ENCODE data around the gene RBL2. TPM values are rescaled to one million over a fixed set of nuclear protein-coding genes. Genes with fewer than 3 reads are reported as not detected.

Gene RBL2
- total RNA-seq, 4 donors from 2014 or later = 31.8 to 88.1 (median 45.3) TPM

DNA sequence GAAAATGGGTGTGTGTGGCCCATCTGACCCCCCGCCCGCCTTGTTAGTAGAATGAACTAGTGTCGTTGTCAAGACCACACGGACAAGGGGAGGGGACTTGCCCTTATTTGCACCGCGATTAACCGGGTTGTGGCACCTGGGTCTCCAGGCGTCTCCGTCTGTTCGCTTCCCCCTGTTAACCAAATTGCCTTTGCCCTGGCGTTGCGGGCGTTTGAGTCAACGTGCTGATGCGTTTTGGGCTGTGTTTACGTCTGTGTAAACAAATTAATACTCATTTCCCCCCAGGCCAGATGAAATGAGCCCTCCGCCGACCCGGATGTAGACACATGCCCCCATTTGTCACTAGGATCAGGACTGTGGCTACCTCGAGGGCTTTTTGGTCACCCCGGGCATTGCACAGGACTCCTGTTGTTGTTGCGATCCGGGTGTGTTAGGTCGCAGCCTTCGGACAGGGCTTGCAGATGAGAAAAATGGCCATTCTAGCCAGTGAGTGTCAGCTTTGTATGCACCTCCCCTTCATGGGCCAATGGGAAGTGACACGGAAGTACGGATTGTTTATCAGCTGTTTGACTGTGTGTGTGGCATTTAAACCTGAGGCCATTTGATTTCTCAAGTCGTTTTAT is 906 bp downstream of the RBL2 start:
- Histone ChIP-seq H3K9me3 (no peaks in the 10 kb centered on the region), H3K4me1 (peaks cover 0 to 28% (median 11%) of the 10 kb centered on the region in 3 donors), H3K27me3 (no peaks in the 10 kb centered on the region), H3K4me3 (peak overlapping the region; percentile 86 to 99 (median 94)), H3K27ac (peak overlapping the region; percentile 96 to 99 (median 98)), H3K36me3 (peaks cover 0 to 8% (median 0%) of the 10 kb centered on the region in 3 donors)
- intact Hi-C loops (cut with DNase I) = loop anchor here (10.0 kb wide), 1 partner anchor 70 kb away; the partner anchor contains the start of gene AKTIP
- 0% methylated on average over 4 to 22 of the region's 28 CpGs for WGBS, 2 donors
- DNase-seq = peak; percentile 37
- TF ChIP-seq CTCF (IDR thresholded peaks at IDR 0.05) = no peak
- peak in 2 of 4 donors; percentile 53 to 60 for TF ChIP-seq POLR2A (IDR thresholded peaks at IDR 0.05)

DNA sequence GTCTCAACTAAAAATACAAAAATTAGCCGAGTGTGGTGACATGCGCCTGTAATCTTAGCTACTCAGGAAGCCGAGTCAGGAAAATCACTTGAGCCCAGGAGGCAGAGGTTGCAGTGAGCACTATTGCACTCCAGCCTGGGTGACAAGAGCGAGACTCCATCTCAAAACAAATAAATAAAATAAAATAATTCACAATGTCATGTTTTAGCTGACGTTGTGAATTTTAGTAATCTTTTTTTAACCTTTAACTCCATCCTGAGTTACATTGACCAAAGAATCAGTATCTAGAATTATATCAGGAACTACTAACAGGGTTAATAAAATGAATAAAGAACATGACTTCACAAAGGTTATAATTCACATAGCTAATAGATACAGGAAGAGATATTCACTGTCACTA is 5.9 kb downstream of the RBL2 start:
- Histone ChIP-seq H3K27me3 (no peaks in the 10 kb centered on the region), H3K4me3 (no peak overlapping the region), H3K4me1 (peaks cover 0 to 19% (median 11%) of the 10 kb centered on the region in 3 donors), H3K27ac (no peak overlapping the region), H3K9me3 (no peaks in the 10 kb centered on the region), H3K36me3 (peaks cover 0 to 57% (median 3%) of the 10 kb centered on the region in 3 donors)
- DNase-seq = no peak
- intact Hi-C loops (cut with DNase I) = no loop called here
- 69 to 88% methylated on average over 5 of the region's 5 CpGs for WGBS, 2 donors
- no peak for TF ChIP-seq POLR2A (IDR thresholded peaks at IDR 0.05)
- no peak for TF ChIP-seq CTCF (IDR thresholded peaks at IDR 0.05)

GRCh38 chr16:53445534-53445933 is 11.3 kb downstream of the RBL2 start:
- DNase-seq = no peak
- intact Hi-C loops (cut with DNase I) = no loop called here
- WGBS, 2 donors = 94% methylated on average over 5 of the region's 5 CpGs

DNA sequence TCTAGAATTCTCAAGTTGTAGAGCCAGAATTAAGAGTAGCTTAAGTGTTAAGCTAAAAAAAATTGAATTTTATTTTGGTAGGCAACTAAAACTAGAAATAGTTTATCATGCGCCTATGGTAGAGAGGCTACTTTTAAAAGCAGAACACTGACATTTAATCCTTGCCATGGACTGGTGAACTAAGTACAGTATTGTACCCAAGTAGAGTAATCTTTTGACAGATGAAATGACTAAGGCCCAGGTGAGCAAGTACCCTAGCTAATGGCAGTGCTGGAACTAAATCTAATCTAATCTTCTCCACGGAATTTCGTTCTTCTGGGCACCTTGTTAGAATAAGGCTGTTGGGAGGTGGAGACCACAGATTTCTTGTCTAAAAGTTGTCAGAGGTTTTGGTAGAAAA is 11.8 kb downstream of the RBL2 start:
- Histone ChIP-seq H3K27ac (no peak overlapping the region), H3K36me3 (peaks cover 0 to 84% (median 3%) of the 10 kb centered on the region in 3 donors), H3K27me3 (no peaks in the 10 kb centered on the region), H3K4me3 (no peak overlapping the region), H3K9me3 (no peaks in the 10 kb centered on the region), H3K4me1 (peaks cover 0 to 3% (median 0%) of the 10 kb centered on the region in 3 donors)
- intact Hi-C loops (cut with DNase I) = no loop called here
- DNase-seq = no peak
- no peak for TF ChIP-seq CTCF (IDR thresholded peaks at IDR 0.05)
- WGBS, 2 donors = 29 to 92% methylated on average over 2 to 3 of the region's 3 CpGs

More at GRCh38 chr16:53445534-53445933, 11.3 kb downstream of the RBL2 start:
- H3K27me3 ChIP-seq = no peaks in the 10 kb centered on the region
- H3K9me3 ChIP-seq = no peaks in the 10 kb centered on the region
- H3K4me3 ChIP-seq = no peak overlapping the region
- H3K36me3 ChIP-seq = peaks cover 0 to 88% (median 3%) of the 10 kb centered on the region in 3 donors
- H3K4me1 ChIP-seq = peaks cover 0 to 3% (median 0%) of the 10 kb centered on the region in 3 donors
- TF ChIP-seq POLR2A (IDR thresholded peaks at IDR 0.05) = no peak
- no peak for TF ChIP-seq CTCF (IDR thresholded peaks at IDR 0.05)
- no peak overlapping the region for H3K27ac ChIP-seq

- Histone ChIP-seq H3K9me3 (no peaks in the 10 kb centered on the region), H3K27ac (no peak overlapping the region), H3K36me3 (peaks cover 0 to 83% (median 5%) of the 10 kb centered on the region in 3 donors), H3K27me3 (no peaks in the 10 kb centered on the region), H3K4me3 (no peak overlapping the region), H3K4me1 (peaks cover 0 to 3% (median 0%) of the 10 kb centered on the region in 3 donors)
- no peak for DNase-seq
- intact Hi-C loops (cut with DNase I) = no loop called here
- TF ChIP-seq POLR2A (IDR thresholded peaks at IDR 0.05) (no peak), CTCF (IDR thresholded peaks at IDR 0.05) (no peak)
- 72 to 83% methylated on average over 4 of the region's 4 CpGs for WGBS, 2 donors
These were observed 15.7 kb downstream of the RBL2 start for GRCh38 chr16:53449816-53450517.
